ENCODE results near the gene FRMD1.

GRCh38 chr6:168098431-168098861 lies 19.4 kb upstream of the FRMD1 start:
- no peak for TF ChIP-seq CTCF (conservative IDR thresholded peaks at IDR 0.05; ENCODE audit: low read depth, low read length)
- no peak for TF ChIP-seq EZH2 (IDR thresholded peaks at IDR 0.05; ENCODE audit: low read length, unreplicated experiment)
